ENCODE measurements around the gene TUBGCP6.

The TUBGCP6 gene

DNA sequence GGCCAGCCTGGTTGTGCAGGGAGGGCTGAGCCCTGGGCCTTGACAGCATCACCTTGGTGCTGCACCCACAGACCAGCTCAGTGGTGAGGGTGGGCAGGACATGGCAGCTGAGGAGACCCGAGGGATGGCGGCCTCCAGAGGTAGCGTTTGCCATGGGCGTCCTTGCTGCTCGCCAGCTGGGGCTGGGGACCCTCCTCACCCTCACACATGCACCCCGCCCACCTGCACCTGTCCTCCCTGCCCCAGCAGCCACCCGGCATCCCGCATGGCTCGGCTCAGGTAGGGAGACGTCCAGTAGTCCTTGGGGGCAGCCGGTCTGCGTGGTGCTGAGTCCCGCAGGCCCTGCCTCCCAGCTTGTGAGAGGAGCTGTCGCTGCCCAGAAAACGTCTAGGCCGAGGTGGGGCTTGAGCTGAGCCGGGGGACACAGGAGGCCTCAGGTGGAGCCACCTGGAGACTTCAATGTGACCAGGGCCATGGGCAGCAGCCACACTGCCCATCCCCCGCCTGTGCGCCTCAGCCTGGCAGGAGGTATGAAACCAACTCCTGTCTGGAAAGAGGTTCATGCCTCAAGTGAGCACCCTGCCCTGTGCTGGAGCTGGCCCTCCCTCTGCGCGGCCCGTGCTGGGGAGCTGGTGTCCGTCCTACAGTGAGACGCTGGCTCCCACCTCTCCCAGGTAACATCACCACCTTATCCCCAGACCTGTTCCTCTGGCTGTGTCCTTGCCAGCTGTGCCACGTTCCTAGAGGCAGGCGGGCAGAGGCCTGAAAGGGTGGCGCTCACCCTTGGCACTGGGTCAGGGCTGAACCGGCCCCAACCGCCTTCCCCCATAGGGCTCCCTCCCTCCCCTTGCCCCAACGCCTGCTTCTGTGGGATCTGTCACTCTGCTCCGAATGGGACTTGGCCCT is 62.4 kb downstream of the TUBGCP6 start:
- no peak for TF ChIP-seq GATA2 (IDR thresholded peaks at IDR 0.05; ENCODE audit: low read depth, low read length)
- no peak for TF ChIP-seq GATA3 (IDR thresholded peaks at IDR 0.05; ENCODE audit: low read depth, low read length)

DNA sequence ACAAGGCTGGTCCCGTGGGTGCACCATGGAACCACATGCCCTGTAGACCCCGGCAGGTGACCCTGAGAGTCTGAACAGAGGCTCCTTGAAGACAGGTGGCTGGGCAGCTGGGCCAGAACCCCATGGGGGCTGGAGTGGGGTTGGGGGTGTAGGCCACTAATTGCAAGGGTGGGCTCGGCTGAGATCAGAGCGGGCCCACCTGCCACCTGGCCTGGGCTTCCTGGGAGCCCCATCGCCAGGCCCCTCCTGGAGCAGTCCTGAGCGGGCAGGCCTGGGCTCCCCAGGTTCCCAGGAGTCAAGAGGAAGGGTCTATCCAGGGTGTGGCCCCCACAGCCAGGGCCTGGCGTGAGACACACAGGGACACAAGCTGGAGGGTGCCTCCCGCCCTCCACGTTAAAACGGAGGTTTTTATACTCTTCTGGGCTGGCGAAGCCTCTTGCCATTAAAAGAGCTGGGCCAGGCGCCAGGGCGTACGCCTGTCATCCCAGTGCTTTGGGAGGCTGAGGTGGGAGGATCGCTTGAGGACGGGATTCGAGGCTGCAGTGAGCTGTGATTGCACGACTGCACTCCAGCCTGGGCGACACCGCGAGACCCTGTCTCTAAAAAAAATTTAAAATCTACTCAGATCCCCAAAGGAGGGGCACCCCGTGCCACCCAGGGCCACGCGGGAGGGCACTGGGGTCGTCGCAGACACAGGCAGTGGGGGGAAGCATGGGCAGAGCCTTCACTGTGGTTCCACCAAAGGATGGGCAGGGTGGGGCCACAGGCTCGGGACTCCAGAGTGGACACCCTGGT is 63.9 kb downstream of the TUBGCP6 start:
- no peak for TF ChIP-seq GATA2 (IDR thresholded peaks at IDR 0.05; ENCODE audit: low read depth, low read length)
- no peak for TF ChIP-seq GATA3 (IDR thresholded peaks at IDR 0.05; ENCODE audit: low read depth, low read length)

GRCh38 chr22:50179937-50180726 is 64.7 kb downstream of the TUBGCP6 start:
- no peak for TF ChIP-seq GATA3 (IDR thresholded peaks at IDR 0.05; ENCODE audit: low read depth, low read length)
- no peak for TF ChIP-seq GATA2 (IDR thresholded peaks at IDR 0.05; ENCODE audit: low read depth, low read length)

DNA sequence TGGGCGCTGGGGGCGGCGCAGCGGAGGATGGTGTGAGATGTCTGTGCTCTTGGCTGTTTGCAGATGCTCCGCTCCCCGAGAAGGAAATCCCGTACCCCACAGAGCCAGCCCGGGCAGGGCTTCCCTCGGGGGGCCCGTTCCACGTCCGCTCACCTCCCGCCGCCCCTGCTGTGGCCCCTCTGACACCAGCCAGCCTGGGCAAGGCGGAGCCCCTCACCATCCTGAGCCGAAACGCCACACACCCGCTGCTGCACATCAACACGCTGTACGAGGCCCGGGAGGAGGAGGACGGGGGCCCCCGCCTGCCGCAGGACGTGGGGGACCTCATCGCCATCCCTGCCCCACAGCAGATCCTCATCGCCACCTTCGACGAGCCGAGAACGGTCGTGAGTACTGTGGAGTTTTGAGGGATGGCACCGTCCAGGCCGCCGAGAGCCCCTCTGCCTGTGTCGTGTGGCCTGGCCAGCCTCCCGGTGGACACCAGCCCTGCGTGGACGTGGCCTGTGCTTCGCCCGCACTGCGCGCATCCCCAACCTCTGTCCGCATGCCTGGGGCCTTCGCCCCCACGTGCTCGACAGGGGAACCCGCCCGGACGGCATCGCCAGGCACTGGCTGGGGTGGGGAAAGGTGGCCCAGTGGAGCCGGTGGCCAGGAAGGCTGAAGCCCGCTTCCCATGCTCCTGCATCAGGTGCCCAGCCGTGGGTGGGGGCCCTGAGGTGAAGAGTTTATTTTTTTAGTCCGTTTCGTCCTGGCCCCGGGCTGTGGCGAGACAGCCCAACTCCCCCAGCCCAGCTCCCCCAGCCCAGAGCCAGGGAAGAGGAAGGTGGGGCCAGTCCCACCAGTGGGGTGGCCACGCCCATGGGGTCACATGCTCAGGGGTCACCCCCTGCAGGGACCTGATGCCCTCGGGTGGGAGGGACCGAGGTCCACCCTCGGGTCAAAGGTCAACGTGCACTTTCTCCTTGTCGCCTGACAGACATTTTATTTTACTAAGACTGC is 65.7 kb downstream of the TUBGCP6 start:
- no peak for TF ChIP-seq GATA3 (IDR thresholded peaks at IDR 0.05; ENCODE audit: low read depth, low read length)
- no peak for TF ChIP-seq GATA2 (IDR thresholded peaks at IDR 0.05; ENCODE audit: low read depth, low read length)

DNA sequence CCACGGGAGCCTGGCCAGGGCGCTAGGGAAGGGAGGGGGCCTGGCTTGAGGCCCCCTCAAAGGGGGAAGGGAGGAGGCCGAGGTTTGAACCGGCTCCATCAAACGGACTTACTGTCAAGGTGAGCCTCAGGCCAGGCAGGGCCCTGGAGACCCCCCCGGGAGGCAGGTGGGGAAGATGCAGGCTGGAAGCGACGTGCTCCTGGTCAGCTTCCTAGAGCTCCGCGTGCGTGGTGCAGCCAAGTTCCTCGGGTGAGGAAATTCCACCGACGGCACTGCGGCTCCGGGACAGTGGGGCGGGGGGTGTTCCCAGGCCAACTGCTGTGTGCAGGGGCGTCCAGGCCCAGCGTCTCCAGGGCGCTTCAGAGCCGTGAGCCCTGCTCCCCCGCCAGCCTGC is 66.4 kb downstream of the TUBGCP6 start:
- no peak for TF ChIP-seq GATA2 (IDR thresholded peaks at IDR 0.05; ENCODE audit: low read depth, low read length)
- no peak for TF ChIP-seq GATA3 (IDR thresholded peaks at IDR 0.05; ENCODE audit: low read depth, low read length)

- TF ChIP-seq GATA2 (IDR thresholded peaks at IDR 0.05; ENCODE audit: low read depth, low read length), result no peak
These were observed 67.0 kb downstream of the TUBGCP6 start for GRCh38 chr22:50177537-50178470.

DNA sequence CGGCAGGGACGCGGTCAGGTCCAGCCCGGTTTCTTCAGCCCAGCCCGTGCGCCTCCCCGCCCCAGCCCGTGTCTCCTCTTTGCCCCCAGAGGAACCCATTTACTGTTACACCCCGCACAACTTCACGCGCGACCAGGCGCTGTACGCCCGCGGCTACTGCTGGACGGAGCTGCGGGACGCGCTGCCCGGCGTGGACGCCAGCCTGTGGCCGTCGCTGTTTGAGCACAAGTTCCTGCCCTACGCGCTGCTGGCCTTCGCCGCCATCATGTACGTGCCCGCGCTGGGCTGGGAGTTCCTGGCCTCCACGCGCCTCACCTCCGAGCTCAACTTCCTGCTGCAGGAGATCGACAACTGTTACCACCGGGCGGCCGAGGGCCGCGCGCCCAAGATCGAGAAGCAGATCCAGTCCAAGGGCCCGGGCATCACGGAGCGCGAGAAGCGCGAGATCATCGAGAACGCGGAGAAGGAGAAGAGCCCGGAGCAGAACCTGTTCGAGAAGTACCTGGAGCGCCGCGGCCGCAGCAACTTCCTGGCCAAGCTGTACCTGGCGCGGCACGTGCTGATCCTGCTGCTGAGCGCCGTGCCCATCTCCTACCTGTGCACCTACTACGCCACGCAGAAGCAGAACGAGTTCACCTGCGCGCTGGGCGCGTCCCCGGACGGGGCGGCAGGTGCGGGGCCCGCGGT is 67.8 kb downstream of the TUBGCP6 start:
- TF ChIP-seq GATA2 (IDR thresholded peaks at IDR 0.05; ENCODE audit: low read depth, low read length), result no peak
- no peak for TF ChIP-seq GATA3 (IDR thresholded peaks at IDR 0.05; ENCODE audit: low read depth, low read length)

DNA sequence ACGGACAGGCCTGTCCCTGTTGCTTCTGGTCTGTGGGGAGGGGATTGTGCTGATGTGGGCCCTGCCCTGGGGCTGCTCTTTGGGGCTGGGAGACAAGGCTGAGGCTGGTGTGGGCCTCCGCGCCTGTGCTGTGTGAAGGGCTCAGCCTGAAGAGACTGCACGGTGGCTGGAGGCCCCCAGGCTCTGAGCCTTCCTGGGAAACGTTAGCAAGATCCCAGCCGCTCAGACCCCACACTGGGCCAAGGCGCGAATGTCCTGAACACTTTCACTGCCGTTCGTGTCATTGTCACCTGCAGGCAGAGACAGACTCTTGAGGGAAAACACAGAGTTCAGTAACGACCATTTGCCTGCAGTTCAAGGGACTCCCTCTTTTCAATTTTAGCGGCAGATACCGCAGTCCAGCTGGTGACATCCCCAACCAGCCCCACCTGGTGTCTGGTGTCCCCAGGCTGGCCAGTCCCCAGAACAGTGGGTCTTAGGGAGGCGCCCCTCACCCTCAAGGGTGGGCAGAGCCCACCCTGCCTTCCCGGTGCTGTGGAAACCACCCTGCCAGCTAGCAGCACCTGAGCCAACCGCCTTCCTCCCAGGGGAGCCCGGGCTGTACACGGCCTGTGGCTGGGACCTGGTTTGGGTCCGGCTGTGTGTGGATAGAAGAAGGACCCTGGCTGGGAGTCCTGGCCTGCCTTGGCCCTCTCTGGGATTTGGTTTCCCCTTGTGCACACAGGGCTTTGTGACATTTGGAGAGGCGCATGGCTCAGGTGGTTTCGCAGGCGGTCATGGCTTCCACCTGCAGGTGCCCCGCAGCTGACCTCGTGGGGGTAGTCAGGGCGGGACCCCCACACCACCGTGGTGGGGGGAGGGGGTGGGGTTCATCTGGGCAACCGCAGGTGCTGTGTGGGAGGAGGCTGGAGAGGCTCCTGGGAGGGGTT is 68.6 kb downstream of the TUBGCP6 start:
- TF ChIP-seq GATA3 (IDR thresholded peaks at IDR 0.05; ENCODE audit: low read depth, low read length), result no peak
- TF ChIP-seq GATA2 (IDR thresholded peaks at IDR 0.05; ENCODE audit: low read depth, low read length), result no peak

- TF ChIP-seq GATA3 (IDR thresholded peaks at IDR 0.05; ENCODE audit: low read depth, low read length) (no peak), GATA2 (IDR thresholded peaks at IDR 0.05; ENCODE audit: low read depth, low read length) (no peak)
These were observed 69.7 kb downstream of the TUBGCP6 start for GRCh38 chr22:50175191-50175461.

DNA sequence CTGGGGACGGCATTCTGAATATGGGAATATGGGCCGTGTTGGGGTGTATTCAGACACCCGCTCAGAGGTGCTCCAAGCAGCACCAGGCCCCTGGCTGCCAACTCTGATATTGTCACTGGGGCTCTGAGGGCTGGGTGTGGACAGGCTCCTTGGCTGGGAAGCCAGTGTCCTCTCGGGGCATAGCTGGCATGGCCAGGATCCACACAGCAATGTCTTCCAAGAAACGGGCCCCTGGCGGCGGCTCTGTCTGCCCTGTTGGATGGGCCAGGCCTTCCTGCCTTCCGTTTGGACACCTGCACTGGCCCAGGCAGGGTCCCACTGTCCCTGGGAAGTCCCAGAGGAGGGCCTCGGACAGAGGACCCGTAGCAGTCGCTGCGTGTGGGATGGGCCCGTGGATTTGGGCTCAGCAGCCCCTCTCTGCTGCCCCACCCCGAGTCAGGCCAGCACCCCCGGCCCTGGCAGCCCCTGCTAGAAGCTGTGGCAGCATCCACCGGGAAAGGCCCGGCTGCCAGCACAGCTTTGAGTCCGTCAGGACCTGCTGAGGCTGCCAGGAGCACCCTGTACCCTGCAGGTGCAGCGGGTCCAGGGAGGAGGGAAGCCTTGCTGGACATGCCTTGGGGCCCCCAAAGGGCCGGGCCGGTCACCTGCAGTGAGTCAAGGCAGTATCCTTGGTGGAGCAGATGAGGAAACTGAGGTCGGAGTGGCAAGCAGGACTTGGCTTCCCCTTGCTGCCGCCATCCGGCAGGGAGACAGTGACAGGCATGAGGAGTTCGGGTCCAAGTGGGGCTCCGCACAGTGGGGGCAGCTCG is 70.2 kb downstream of the TUBGCP6 start:
- no peak for TF ChIP-seq GATA2 (IDR thresholded peaks at IDR 0.05; ENCODE audit: low read depth, low read length)
